Smooth muscle cell (in vitro differentiated cells): ENCODE results near the gene TMEM132C. TPM values are rescaled to one million over a fixed set of nuclear protein-coding genes. Genes with fewer than 3 reads are reported as not detected.

Source experiments
- DNase-seq: peaks from one replicate; lab custom pipeline; 2025; ENCODE audit not compliant: unreplicated experiment; lab: John Stamatoyannopoulos, UW
- H2AFZ ChIP-seq: fragments of 200-600 bp; sonication (generic); 2 replicates; pipeline ENCODE4 v1.6.0; 2016; ENCODE audit warnings: antibody characterized with exemption, low read depth, mild to moderate bottlenecking
- H3F3A ChIP-seq: fragments of 200-600 bp; sonication (generic); 2 replicates; pipeline ENCODE4 v1.6.0; 2017; ENCODE audit warnings: antibody characterized with exemption, low read depth
- H3K27ac ChIP-seq: fragments of 200-600 bp; sonication (generic); 2 replicates; pipeline ENCODE4 v1.5.1; 2016; ENCODE audit warnings: low read depth, mild to moderate bottlenecking
- H3K27me3 ChIP-seq: fragments of 200-600 bp; sonication (generic); 2 replicates; pipeline ENCODE4 v1.6.1; 2016; ENCODE audit warnings: low read depth, mild to moderate bottlenecking
- H3K36me3 ChIP-seq: fragments of 200-600 bp; sonication (generic); 2 replicates; pipeline ENCODE4 v1.5.1; 2016; ENCODE audit warnings: low read depth
- H3K4me1 ChIP-seq: fragments of 200-600 bp; sonication (generic); 2 replicates; pipeline ENCODE4 v1.5.1; 2016; ENCODE audit warnings: low read depth
- H3K4me2 ChIP-seq: fragments of 200-600 bp; sonication (generic); 2 replicates; pipeline ENCODE4 v1.6.0; 2016; ENCODE audit warnings: mild to moderate bottlenecking
- H3K4me3 ChIP-seq: fragments of 200-600 bp; sonication (generic); 2 replicates; pipeline ENCODE4 v1.5.1; 2016; ENCODE audit warnings: mild to moderate bottlenecking
- H3K79me2 ChIP-seq: fragments of 200-600 bp; sonication (generic); 2 replicates; pipeline ENCODE4 v1.6.0; 2016; ENCODE audit warnings: low read depth, mild to moderate bottlenecking
- H3K9ac ChIP-seq: fragments of 200-600 bp; sonication (generic); 2 replicates; pipeline ENCODE4 v1.6.0; 2016; ENCODE audit warnings: low read depth
- H3K9me3 ChIP-seq: fragments of 200-600 bp; sonication (generic); replicated peaks from 2 replicates; pipeline ENCODE4 v1.5.1; 2016; ENCODE audit warnings: low read depth
- H4K20me1 ChIP-seq: fragments of 200-600 bp; sonication (generic); 2 replicates; pipeline ENCODE4 v1.6.0; 2016; ENCODE audit warnings: low read depth
- CTCF ChIP-seq: fragments of 200-600 bp; sonication (generic); IDR thresholded peaks from 2 replicates; pipeline ENCODE4 v1.5.1; 2017; ENCODE audit warnings: borderline replicate concordance, mild to moderate bottlenecking, antibody characterized with exemption; ENCODE audit not compliant: insufficient read depth, poor library complexity, severe bottlenecking
- WGBS: methylation state at CpG from one replicate; pipeline ENCODE4 v1.1.7; 2016; ENCODE audit warnings: low lambda C conversion rate; 5-methylcytosine and 5-hydroxymethylcytosine counted together
- polyA plus RNA-seq: library from polyadenylated mRNA; unstranded; fragments of >200 nt; fragmentation: Nextera tagmentation; extraction: Ambion mirVana; gene quantifications from 2 replicates; pipeline ENCODE4 v1.2.1, GENCODE V29; 2016
- total RNA-seq: library from RNA; depleted of rRNA; stranded (reverse); fragments of >200 nt; gene quantifications from 2 replicates; pipeline ENCODE4 v1.2.3, GENCODE V29; 2014

Gene TMEM132C
- total and polyA plus RNA-seq, 2 experiments from 2014 or later, result 0.49 to 0.77 TPM

GRCh38 chr12:128337431-128338170 is 70.6 kb downstream of the TMEM132C start:
- H4K20me1 ChIP-seq, result no peaks in the 10 kb centered on the region
- H3K4me1 ChIP-seq, result peaks cover 42% of the 10 kb centered on the region
- H3K9ac ChIP-seq, result no peak overlapping the region
- H2AFZ ChIP-seq, result no peak overlapping the region
- no peak overlapping the region for H3K27ac ChIP-seq
- H3K36me3 ChIP-seq, result no peaks in the 10 kb centered on the region
- no peaks in the 10 kb centered on the region for H3K27me3 ChIP-seq
- H3K79me2 ChIP-seq, result no peaks in the 10 kb centered on the region
- H3K4me2 ChIP-seq, result peak overlapping the region; percentile 74
- peak overlapping the region; percentile 6 for H3K4me3 ChIP-seq
- DNase-seq, result no peak
- peaks cover 17% of the 10 kb centered on the region for H3F3A ChIP-seq
- 24% methylated on average over 10 of the region's 10 CpGs for WGBS
- H3K9me3 ChIP-seq, result no peaks in the 10 kb centered on the region
- no peak for TF ChIP-seq CTCF

- no peaks in the 10 kb centered on the region for H3K36me3 ChIP-seq
- H3K27ac ChIP-seq, result peak overlapping the region; percentile 24
These were observed 71.6 kb downstream of the TMEM132C start for GRCh38 chr12:128338386-128339125.

GRCh38 chr12:128339126-128339520 is 72.2 kb downstream of the TMEM132C start:
- Histone ChIP-seq H3K4me1 (peaks cover 42% of the 10 kb centered on the region), H3K4me2 (peak overlapping the region; percentile 74), H3K27ac (peak overlapping the region; percentile 24), H3K9ac (no peak overlapping the region), H3K9me3 (no peaks in the 10 kb centered on the region), H4K20me1 (no peaks in the 10 kb centered on the region), H3F3A (peaks cover 17% of the 10 kb centered on the region), H3K79me2 (no peaks in the 10 kb centered on the region), H2AFZ (peak overlapping the region; percentile 43), H3K27me3 (no peaks in the 10 kb centered on the region), H3K4me3 (peak overlapping the region; percentile 16), H3K36me3 (no peaks in the 10 kb centered on the region)
- peak; percentile 11 for DNase-seq
- no peak for TF ChIP-seq CTCF
- 2% methylated on average over 6 of the region's 6 CpGs for WGBS

More at GRCh38 chr12:128338386-128339125, 71.6 kb downstream of the TMEM132C start:
- H3F3A ChIP-seq, result peaks cover 17% of the 10 kb centered on the region
- H3K27me3 ChIP-seq, result no peaks in the 10 kb centered on the region
- 13% methylated on average over 9 of the region's 9 CpGs for WGBS
- peaks cover 42% of the 10 kb centered on the region for H3K4me1 ChIP-seq
- peak overlapping the region; percentile 43 for H2AFZ ChIP-seq
- H3K4me2 ChIP-seq, result peak overlapping the region; percentile 74
- TF ChIP-seq CTCF, result no peak
- H3K9me3 ChIP-seq, result no peaks in the 10 kb centered on the region
- peak overlapping the region; percentile 16 for H3K4me3 ChIP-seq
- DNase-seq, result no peak
- no peaks in the 10 kb centered on the region for H3K79me2 ChIP-seq
- no peak overlapping the region for H3K9ac ChIP-seq
- H4K20me1 ChIP-seq, result no peaks in the 10 kb centered on the region
